GM19328 (cell line): ENCODE data around the gene FKBP15.
"Not testable (repeated sequence)": the region's sequence is repeated elsewhere in the genome, so short reads cannot be mapped to it uniquely, and the experiment has no call there.

Experiments
- ATAC-seq: cut with Tn5 transposase; IDR thresholded peaks from one replicate; pipeline ENCODE4 v1.9.1; 2021; ENCODE audit warnings: mild to moderate bottlenecking, moderate library complexity; ENCODE audit not compliant: unreplicated experiment

Gene FKBP15

GRCh38 chr9:113221003-113221799, at the start of gene FKBP15, which contains the start of gene SLC31A1:
FKBP15 (minus strand) TSS chr9:113221277; CDS start chr9:113221243, 34 bp downstream.
SLC31A1 (plus strand) TSS chr9:113221544; CDS start chr9:113256149, 34,605 bp downstream.
- peak; percentile 89 for ATAC-seq

- no peak for ATAC-seq
Observed at GRCh38 chr9:113269871-113270270, 48.8 kb upstream of the FKBP15 start.

GRCh38 chr9:113269355-113269754, 48.3 kb upstream of the FKBP15 start:
- no peak for ATAC-seq

- ATAC-seq, result no peak
Observed at GRCh38 chr9:113267911-113268566, 47.0 kb upstream of the FKBP15 start.

GRCh38 chr9:113266174-113266573, 45.1 kb upstream of the FKBP15 start:
- ATAC-seq, result no peak

GRCh38 chr9:113261917-113262671, 41.0 kb upstream of the FKBP15 start:
- ATAC-seq, result no peak

GRCh38 chr9:113258282-113258681, 37.2 kb upstream of the FKBP15 start:
- ATAC-seq, result no peak

GRCh38 chr9:113257863-113258262, 36.8 kb upstream of the FKBP15 start:
- no peak for ATAC-seq

- no peak for ATAC-seq
Observed at GRCh38 chr9:113255438-113255837, 34.4 kb upstream of the FKBP15 start.

- no peak for ATAC-seq
Observed at GRCh38 chr9:113254991-113255390, 33.9 kb upstream of the FKBP15 start.

- ATAC-seq, result no peak
Observed at GRCh38 chr9:113250807-113251206, 29.7 kb upstream of the FKBP15 start.

GRCh38 chr9:113249661-113250060, 28.6 kb upstream of the FKBP15 start:
- ATAC-seq, result not testable (repeated sequence)

GRCh38 chr9:113247640-113248039, 26.6 kb upstream of the FKBP15 start:
- no peak for ATAC-seq

GRCh38 chr9:113246928-113247327, 25.9 kb upstream of the FKBP15 start:
- no peak for ATAC-seq

GRCh38 chr9:113245894-113246293, 24.8 kb upstream of the FKBP15 start:
- ATAC-seq, result no peak

GRCh38 chr9:113244556-113244955, 23.5 kb upstream of the FKBP15 start:
- ATAC-seq, result no peak

- no peak for ATAC-seq
Observed at GRCh38 chr9:113241161-113241560, 20.1 kb upstream of the FKBP15 start.

GRCh38 chr9:113238859-113239232, 17.8 kb upstream of the FKBP15 start:
- no peak for ATAC-seq

- ATAC-seq, result no peak
Observed at GRCh38 chr9:113238202-113238858, 17.3 kb upstream of the FKBP15 start.

- ATAC-seq, result no peak
Observed at GRCh38 chr9:113237026-113237425, 15.9 kb upstream of the FKBP15 start.

- not testable (repeated sequence) for ATAC-seq
Observed at GRCh38 chr9:113235701-113236255, 14.7 kb upstream of the FKBP15 start.
